Measurements from ENCODE around the gene LRRC7.

GRCh38 chr1:70025846-70026245 lies 458.1 kb downstream of the LRRC7 start:
- TF ChIP-seq EZH2 (IDR thresholded peaks at IDR 0.05): no peak
- TF ChIP-seq POLR2AphosphoS5 (IDR thresholded peaks at IDR 0.05; ENCODE audit: borderline replicate concordance, low read depth, low read length): no peak

All from SK-N-MC (cell line).